Loucy (cell line): ENCODE measurements around the gene KRTAP4-11.

Experiments used
- EZH2phosphoT487 ChIP-seq: fragments of 200-600 bp; IDR thresholded peaks from 2 replicates; pipeline ENCODE4 v1.6.1; 2018; ENCODE audit warnings: antibody characterized with exemption, mild to moderate bottlenecking, moderate library complexity, borderline replicate concordance
- TF ChIP-seq, protein P1 (sequence below): fragments of 200-600 bp; sonication (generic); conservative IDR thresholded peaks from 2 replicates; pipeline ENCODE4 v1.5.1; 2014; ENCODE audit warnings: mild to moderate bottlenecking, antibody characterized with exemption, low read length

DNA sequence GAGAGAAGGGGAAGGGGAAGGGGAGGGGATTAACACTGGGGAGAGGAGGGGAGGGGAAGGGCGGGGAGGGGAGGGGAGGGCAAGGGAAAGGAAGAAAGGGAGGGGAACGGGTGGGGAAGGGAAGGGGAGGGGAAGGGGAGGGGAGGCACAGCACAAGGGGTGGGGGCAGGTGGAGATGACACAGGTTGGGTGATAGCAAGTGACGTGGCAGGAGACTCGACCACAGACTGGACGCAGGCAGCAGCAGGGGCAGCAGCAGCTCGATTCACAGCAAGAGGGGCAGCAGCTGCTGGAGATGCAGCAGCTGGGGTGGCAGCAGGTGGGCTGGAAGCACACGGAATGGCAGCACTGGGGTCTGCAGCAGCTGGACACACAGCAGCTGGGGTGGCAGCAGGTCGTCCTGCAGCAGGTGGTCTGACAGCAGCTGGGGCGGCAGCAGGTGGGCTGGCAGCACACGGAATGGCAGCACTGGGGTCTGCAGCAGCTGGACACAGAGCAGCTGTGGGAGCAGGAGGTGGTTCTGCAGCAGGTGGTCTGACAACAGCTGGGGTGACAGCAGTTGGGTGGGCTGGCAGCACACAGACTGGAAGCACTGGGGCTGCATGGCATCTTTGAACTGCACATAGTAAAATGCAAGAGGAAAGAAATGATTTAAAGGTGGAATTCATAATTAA is 16.4 kb downstream of the KRTAP4-11 start, which contains the start of gene KRTAP4-16:
- TF ChIP-seq, protein P1, sequence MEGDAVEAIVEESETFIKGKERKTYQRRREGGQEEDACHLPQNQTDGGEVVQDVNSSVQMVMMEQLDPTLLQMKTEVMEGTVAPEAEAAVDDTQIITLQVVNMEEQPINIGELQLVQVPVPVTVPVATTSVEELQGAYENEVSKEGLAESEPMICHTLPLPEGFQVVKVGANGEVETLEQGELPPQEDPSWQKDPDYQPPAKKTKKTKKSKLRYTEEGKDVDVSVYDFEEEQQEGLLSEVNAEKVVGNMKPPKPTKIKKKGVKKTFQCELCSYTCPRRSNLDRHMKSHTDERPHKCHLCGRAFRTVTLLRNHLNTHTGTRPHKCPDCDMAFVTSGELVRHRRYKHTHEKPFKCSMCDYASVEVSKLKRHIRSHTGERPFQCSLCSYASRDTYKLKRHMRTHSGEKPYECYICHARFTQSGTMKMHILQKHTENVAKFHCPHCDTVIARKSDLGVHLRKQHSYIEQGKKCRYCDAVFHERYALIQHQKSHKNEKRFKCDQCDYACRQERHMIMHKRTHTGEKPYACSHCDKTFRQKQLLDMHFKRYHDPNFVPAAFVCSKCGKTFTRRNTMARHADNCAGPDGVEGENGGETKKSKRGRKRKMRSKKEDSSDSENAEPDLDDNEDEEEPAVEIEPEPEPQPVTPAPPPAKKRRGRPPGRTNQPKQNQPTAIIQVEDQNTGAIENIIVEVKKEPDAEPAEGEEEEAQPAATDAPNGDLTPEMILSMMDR, result no peak
- TF ChIP-seq EZH2phosphoT487, result no peak
